Dedifferentiated amniotic fluid mesenchymal stem cell (primary cell): ENCODE data around the gene CD33.

Source experiments
- DNase-seq: peaks from one replicate; pipeline ENCODE4 v3.0.0-alpha.2; 2016; ENCODE audit errors: extremely low spot score

CD33 gene

GRCh38 chr19:51258165-51259160 is 33.6 kb downstream of the CD33 start:
- DNase-seq, result no peak

GRCh38 chr19:51259348-51260245 is 34.7 kb downstream of the CD33 start:
- DNase-seq, result no peak

GRCh38 chr19:51263808-51264207 is 38.9 kb downstream of the CD33 start:
- DNase-seq, result no peak

GRCh38 chr19:51271067-51271466 is 46.2 kb downstream of the CD33 start:
- DNase-seq, result no peak

GRCh38 chr19:51272183-51272810 is 47.4 kb downstream of the CD33 start:
- DNase-seq, result no peak

GRCh38 chr19:51274049-51274770 is 49.3 kb downstream of the CD33 start:
- no peak for DNase-seq

GRCh38 chr19:51277112-51277511 is 52.2 kb downstream of the CD33 start:
- DNase-seq, result no peak

GRCh38 chr19:51282335-51282734 is 57.5 kb downstream of the CD33 start:
- no peak for DNase-seq

- DNase-seq, result no peak
Observed at GRCh38 chr19:51285682-51286081, 60.8 kb downstream of the CD33 start.
